ENCODE results near the gene ISLR.

The ISLR gene

DNA sequence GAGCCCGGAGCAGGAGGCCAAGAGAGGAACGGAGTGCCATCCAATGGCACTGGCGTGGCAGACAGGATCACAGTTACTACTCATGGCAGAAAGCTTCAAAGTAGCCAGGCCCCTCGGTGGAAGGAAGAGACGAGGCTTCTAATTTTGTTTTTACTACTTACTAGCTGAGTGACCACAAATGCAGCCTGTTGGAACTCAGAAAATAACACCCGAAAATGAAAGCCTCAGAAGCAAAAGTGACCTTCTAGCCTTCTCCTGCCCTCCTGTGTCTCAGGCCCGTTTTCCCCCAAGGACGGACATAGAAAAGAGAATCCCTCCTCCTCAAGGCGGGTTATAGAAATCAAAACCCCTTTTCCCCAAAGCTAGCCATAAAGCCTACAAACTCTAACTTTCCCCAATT, 39.0 kb downstream of the ISLR start:
- no peak for DNase-seq (ENCODE audit: low spot score)

DNA sequence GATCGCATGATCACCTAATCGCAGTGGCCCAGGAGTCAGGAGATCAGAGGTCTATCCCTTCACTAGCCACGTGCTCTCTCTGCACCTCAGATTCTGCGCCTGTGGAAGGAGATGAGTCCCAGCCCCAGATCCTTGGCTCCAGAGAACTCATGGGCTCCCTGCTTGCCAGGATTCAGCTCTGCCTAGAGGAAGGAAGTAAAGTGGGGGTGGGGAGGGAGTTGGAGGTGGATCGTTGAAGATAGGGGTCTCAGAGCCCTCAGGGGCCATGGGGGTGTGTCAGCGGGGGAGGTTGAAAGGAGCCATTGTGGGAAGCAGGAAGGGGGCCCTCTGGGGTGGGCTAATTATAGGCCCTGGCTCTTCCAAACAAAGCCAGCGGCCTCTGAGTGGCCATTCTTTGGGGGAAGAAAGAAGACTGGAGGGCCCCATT, 40.4 kb downstream of the ISLR start:
- no peak for DNase-seq (ENCODE audit: low spot score)

DNA sequence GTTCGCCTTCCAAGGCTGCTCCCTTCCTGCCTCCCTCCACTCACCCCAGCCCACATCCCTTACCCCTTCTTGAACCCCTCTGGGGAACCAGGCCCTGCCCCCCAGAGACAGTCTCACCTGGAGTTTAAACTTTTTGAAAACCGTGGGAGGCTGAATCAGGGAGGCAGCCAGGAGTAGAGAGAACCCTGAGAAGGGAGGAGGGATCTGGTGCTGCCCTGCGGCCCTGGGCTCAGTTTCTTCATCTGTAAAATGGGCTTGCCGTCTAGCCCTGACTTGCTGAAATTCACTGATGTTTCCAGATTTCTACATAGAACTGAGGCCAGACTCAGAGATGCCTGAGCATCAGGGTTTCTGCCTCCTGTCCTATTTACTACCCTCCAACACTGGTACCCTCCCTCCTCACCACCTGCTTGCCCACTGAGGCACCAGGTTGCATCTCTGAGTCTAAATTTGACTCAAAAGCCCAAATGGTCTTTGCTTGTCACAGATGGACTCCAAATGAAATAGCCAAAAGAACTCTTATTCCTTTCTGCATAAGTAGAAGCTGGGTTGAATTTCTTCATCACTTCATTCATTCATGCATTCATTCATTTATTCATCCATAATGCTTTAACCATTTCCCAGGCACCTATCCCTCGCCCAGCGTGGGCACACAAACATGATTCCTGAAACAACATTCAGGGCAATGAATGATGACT, 41.0 kb downstream of the ISLR start:
- no peak for DNase-seq (ENCODE audit: low spot score)

DNA sequence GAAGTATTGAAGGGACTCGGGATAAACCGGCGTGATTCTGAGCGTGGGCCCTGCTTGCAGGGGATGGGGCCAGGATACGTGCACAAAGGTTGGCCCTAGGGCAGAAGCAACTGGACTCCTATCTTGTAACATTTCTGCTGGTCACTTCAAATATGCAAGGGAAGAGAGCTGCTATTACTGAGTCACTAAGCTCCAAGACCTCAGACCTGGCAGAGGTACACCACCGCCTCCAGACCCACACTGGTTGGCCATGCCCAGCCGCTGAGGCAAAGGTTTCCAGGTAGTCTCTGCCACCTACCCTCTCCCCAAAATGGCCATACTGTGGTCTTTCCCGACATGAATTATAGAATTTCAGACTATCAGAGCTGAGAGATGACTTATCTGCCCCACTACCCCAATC, 42.4 kb downstream of the ISLR start:
- no peak for DNase-seq (ENCODE audit: low spot score)

DNA sequence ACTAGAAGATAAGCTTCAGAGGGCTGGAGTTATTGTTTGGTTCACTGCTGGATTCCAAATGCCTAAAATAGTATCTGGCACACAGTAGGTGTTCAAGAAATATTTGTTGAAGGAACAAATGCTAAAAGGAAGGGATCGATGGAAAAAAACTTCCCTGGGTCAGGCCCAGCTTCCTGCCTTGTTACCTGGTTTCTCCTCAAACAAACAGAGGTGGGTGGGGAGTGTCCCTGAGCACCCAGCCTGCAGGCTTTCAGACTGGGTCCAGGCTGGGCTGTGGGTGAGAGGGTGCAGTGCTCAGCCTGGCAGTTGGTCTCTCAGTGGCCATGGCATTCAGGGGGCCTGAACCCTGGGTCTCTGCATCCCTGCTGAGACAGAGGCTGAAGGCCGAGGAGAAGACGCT, 43.4 kb downstream of the ISLR start:
- no peak for DNase-seq (ENCODE audit: low spot score)

DNA sequence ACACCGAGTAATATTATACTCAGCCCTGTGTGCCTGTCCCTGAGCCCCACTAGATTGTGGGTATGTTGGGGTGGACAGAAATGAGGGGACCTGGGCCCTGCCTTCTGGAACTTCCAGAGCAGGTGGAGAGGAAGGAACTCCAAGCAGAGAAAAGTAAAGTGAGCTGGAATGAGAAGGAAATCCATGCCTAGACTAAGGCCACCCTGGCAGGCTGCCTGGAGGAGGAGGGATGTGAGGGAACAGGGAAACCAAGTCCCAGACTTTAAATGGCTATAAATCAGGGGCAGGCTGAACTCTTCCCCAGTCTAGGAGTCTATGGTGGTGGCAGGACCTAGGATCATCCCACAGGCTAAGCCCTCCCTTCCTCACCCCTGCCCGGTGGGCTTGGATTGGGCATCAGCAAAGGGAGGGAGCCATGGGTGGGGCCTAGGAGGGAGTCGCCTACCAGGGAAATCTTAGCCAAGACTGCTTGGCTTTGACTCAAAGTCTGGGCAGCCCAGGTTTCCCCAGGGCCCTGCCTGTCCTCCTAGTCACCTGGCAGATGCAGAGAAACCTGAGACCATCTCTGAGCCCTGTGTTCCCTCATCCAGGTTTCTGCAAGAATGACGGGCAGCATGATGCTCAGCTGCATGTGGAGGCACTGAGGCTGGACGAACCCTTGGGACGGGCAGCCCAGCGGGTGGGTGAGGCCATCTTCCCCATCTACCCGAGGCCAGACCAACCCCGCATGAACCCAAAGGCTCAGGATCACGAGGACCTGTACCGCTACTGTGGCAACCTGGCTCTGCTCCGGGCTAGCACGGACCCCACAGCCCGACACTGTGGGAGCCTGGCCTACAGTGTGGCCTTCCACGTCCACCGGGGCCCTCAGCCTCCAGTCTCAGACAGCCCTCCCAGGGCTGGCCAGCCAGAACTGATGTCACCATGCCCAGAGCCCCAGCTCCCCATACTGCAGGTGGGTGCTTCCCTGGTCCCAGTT, 44.7 kb downstream of the ISLR start:
- DNase-seq (ENCODE audit: low spot score) = no peak

DNA sequence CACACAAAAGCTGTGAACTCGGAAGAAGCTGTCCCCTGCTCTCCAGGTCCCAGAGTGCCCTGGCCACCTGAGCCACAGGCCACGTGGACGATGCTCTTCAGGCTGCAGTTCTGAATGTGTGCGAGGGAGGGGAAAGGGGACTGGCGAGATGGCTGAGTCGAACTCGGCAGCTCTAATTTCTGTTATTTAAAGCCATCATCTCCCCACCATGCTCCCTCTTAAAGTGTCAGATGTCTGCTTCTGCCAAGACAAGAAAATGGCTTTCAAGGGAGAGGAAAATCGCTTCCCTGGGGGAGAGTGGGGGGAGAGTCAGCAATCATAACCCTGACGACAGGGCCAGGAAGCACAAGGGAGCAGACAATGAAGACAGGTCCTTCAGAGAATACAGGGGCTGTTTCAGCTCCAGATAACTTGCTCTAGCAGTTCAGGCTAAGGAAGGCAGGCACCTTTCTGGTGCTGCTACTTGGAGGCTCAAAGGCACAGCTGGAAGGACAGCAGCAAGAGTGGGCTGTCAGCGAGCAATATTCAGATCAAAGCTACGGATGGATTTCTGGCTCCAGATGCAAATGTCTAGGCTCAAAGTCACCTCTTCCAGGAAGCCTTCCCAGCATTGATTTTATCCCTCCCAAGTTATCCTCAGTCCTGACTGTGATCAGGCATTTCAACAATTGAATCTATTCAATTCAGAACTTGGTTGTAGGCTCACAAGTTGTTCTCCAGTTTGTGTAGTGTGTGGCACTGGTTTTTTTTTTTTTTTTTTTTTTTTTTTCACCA, 47.2 kb downstream of the ISLR start:
- DNase-seq (ENCODE audit: low spot score) = no peak

DNA sequence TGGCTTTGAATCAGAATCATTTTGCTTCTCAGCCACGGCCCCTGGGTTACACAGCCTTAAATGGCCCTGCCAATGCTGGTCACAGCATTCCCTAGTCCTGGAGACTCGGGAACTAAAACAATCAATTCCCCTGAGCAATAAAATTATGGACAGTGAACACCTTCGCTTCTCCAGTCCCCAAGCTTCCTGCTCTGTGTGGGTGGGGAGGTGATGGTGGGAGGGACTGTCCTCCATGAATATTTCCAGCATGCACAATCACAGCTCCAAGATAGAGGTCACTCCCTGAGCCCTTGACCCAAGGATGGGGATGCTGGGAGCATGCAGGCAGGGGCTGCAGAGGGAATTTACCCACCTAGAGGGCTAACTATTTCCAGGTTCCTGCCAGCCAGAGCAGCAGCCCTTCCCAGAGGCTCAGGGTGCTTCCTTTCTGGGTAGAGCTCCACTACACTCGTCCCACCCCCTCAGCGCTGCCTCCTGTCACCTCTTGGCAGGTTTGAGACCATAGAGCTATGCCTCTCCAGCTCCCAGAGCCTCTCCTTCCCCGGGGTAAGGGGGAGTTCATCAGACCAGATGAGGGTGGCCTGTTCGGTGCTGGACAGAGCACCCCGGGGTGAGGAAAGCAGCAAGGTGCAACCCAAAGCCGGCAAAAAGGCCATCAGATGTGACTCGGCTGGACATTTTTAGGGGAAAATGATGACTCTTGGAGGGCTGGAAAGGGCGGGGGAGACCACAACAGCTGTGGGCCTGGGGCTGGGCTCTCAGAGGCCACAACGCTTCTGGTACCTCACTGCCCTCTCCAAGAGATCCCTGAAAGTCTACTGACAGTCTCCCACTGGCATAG, 48.1 kb downstream of the ISLR start:
- no peak for DNase-seq (ENCODE audit: low spot score)

DNA sequence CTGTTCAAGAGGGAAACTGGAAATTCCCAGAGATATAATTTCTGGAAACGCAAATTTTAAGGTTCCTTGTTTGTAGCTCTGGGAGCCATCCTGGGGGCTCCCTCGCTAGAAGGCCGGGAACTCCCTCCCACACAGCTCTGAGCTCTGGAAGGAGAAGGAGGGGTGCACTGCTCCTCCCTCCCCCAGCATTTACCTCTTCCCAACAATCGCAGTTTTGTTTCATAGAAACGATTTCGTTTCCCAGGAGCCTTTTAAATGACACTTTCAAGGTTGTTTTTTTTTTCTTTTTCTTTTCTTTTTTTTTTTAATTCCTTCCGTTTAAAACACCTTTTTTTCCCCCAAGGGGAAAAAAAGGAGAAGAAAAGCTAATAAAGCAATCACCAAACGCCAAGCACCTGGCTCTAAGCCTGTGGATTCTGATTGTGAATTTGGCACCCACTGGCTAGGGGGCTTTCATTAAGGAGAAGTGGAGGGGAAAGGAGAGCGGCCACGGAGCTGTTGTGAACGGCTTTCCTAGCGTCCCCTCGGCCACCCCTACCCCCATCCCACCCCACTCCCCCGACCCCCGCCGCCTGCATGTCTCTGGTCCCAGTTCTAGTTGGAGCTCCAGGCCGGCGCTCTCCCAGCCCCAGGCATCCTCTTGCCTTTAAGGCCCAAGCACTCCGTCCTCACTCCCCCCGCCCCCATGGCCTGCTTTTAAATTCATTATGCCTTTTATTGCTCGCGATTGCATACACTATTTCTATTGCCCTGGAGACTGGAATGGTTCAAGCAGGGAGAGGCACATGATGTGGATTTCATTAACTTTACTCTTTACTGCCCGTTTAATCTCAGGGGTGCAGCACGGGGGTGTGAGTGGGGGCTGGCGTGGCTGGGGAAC, 49.0 kb downstream of the ISLR start:
- no peak for DNase-seq (ENCODE audit: low spot score)

DNA sequence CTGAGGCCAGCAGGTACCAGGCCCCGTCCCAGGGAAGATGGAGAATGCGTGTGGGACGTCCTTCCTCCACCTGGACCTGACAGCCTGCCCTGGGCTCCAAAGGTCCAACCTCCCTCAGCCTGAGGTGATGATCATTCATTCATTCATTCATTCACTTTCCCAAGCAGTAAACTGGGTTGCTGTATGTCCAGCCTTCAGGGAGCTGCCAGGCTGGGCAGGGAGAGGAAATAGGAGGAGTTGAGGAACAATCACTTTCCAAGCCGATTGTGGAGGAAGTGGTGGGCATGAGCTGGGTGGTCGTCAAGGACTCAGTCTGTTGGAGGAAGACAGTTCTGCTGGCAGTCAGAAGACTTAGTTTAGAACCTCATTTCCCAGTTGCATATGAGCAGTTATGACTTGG, 52.4 kb downstream of the ISLR start:
- DNase-seq (ENCODE audit: low spot score) = no peak
